ENCODE results near the gene RMDN2. TPM values are rescaled to one million over a fixed set of nuclear protein-coding genes. Genes with fewer than 3 reads are reported as not detected.

RMDN2 gene
- 1 to 10 TPM; 2.4 to 5.0 (median 3.5) TPM for total RNA-seq
- 4.7 TPM for total RNA-seq (2013)
- 1.5 to 7.3 (median 3.9) reads per million in 29 experiments for total RNA-seq

GRCh38 chr2:37925063-37925897 lies at the start of gene RMDN2:
TSS of gene RMDN2 (plus strand) at chr2:37925287. CDS start at chr2:37929278, 3,991 bp downstream.
- peak within 1 kb of the TSS; percentile 96 to 100 (median 99) for H3K4me3 Mint-ChIP-seq
- H3K9me3 ChIP-seq: no peaks in the 10 kb centered on the region
- CTCF ChIA-PET: interaction anchor here in 1 of 2 donors (0.6 to 1.4 kb wide), 2 partner anchors 31 to 349 kb away, joined by 3 to 6 read pairs; no protein-coding TSS in a partner anchor
- H3K27ac Mint-ChIP-seq: peak within 1 kb of the TSS; percentile 93 to 95
- whole genome bisulfite sequencing (ENCODE audit: insufficient coverage): under 1% methylated on average over 71 of the region's 79 CpGs
- peaks cover 2 to 16% of the 10 kb centered on the region in 2 experiments for H3K4me1 ChIP-seq (ENCODE audit: control insufficient read depth in 1 of 2, extremely low read depth in 1 of 2, insufficient read depth in 2 of 2, low read length in 2 of 2)
- DNase-seq (peak; percentile 47 to 84 (median 68)), ATAC-seq (replicated peaks in 1 of 4) (peak; percentile 81 to 87 (median 83))
- H3K36me3 ChIP-seq (ENCODE audit: control insufficient read depth in 2 of 2, extremely low read depth in 1 of 2, insufficient read depth in 1 of 2, low read length in 1 of 2): no peaks in the 10 kb centered on the region
- POLR2A ChIA-PET: interaction anchor here in 1 of 2 donors (0.5 kb wide), 1 partner anchor 375 kb away, joined by 8 read pairs; no protein-coding TSS in a partner anchor
- peak within 1 kb of the TSS; percentile 68 for H3K27ac ChIP-seq (ENCODE audit: low read length)
- H3K4me1 Mint-ChIP-seq: peaks cover 27% of the 10 kb centered on the region in 3 donors
- peak within 1 kb of the TSS; percentile 80 to 87 for H3K4me3 ChIP-seq (ENCODE audit: control insufficient read depth in 1 of 2, extremely low read depth in 1 of 2, low read length in 1 of 2)
- H3K36me3 Mint-ChIP-seq: peaks cover 4% of the 10 kb centered on the region
- no peaks in the 10 kb centered on the region for H3K27me3 ChIP-seq (replicated peaks in 1 of 2; ENCODE audit: control insufficient read depth in 2 of 2, extremely low read depth in 1 of 2, insufficient read depth in 2 of 2, low read length in 1 of 2)
- H3K27me3 Mint-ChIP-seq: no peaks in the 10 kb centered on the region
- no peaks in the 10 kb centered on the region for H3K9me3 Mint-ChIP-seq

GRCh38 chr2:37875403-37875906 lies 49.6 kb upstream of the RMDN2 start:
- ATAC-seq (replicated peaks in 1 of 4) (no peak), DNase-seq (no peak)
- CTCF ChIA-PET: interaction anchor here (0.6 to 6.9 kb wide), 13 partner anchors 8 to 900 kb away, joined by 3 to 56 read pairs (median 3); no protein-coding TSS in a partner anchor
- Mint-ChIP-seq H3K27me3 (peaks cover 6 to 10% of the 10 kb centered on the region in 2 donors), H3K4me1 (peaks cover 1 to 10% (median 8%) of the 10 kb centered on the region in 3 donors), H3K4me3 (no peak overlapping the region), H3K27ac (no peak overlapping the region), H3K36me3 (no peaks in the 10 kb centered on the region), H3K9me3 (no peaks in the 10 kb centered on the region)
- Histone ChIP-seq H3K4me1 (ENCODE audit: control insufficient read depth in 1 of 2, extremely low read depth in 1 of 2, insufficient read depth in 2 of 2, low read length in 2 of 2) (no peaks in the 10 kb centered on the region), H3K4me3 (ENCODE audit: control insufficient read depth in 1 of 2, extremely low read depth in 1 of 2, low read length in 1 of 2) (no peak overlapping the region), H3K9me3 (no peaks in the 10 kb centered on the region), H3K36me3 (ENCODE audit: control insufficient read depth in 2 of 2, extremely low read depth in 1 of 2, insufficient read depth in 1 of 2, low read length in 1 of 2) (no peaks in the 10 kb centered on the region), H3K27me3 (replicated peaks in 1 of 2; ENCODE audit: control insufficient read depth in 2 of 2, extremely low read depth in 1 of 2, insufficient read depth in 2 of 2, low read length in 1 of 2) (peaks cover 0 to 15% of the 10 kb centered on the region in 2 experiments), H3K27ac (ENCODE audit: low read length) (no peak overlapping the region)
- POLR2A ChIA-PET: no interaction called here
- WGBS (ENCODE audit: insufficient coverage): 52% methylated on average over 4 of the region's 15 CpGs

DNA sequence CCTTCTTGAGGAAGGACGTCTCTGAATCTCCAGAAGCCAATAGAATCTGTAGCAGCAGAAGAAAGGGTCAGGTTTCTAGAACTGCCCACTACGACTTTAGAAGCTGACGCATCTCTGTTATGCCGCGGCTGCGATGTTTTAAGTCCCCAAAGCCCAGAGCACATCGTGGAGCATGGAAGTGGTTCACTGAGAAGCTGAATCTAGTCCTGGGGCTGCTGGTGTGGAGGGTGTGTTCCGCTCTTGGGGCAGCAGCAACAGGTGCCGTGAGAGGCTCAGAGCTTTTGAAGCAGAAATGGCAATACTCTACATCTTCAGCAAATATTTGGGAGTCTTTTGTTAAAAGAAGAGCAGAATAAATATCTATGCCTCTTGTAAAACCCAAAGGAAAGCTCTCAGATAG lies 48.9 kb upstream of the RMDN2 start:
- DNase-seq (no peak), ATAC-seq (replicated peaks in 1 of 4) (no peak)
- Mint-ChIP-seq H3K27ac (no peak overlapping the region), H3K27me3 (peaks cover 14 to 15% of the 10 kb centered on the region in 2 donors), H3K4me3 (no peak overlapping the region), H3K9me3 (no peaks in the 10 kb centered on the region), H3K4me1 (peaks cover 6 to 10% (median 8%) of the 10 kb centered on the region in 3 donors), H3K36me3 (no peaks in the 10 kb centered on the region)
- Histone ChIP-seq H3K27ac (ENCODE audit: low read length) (no peak overlapping the region), H3K9me3 (no peaks in the 10 kb centered on the region), H3K36me3 (ENCODE audit: control insufficient read depth in 2 of 2, extremely low read depth in 1 of 2, insufficient read depth in 1 of 2, low read length in 1 of 2) (no peaks in the 10 kb centered on the region), H3K27me3 (replicated peaks in 1 of 2; ENCODE audit: control insufficient read depth in 2 of 2, extremely low read depth in 1 of 2, insufficient read depth in 2 of 2, low read length in 1 of 2) (peaks cover 0 to 15% of the 10 kb centered on the region in 2 experiments), H3K4me1 (ENCODE audit: control insufficient read depth in 1 of 2, extremely low read depth in 1 of 2, insufficient read depth in 2 of 2, low read length in 2 of 2) (no peaks in the 10 kb centered on the region), H3K4me3 (ENCODE audit: control insufficient read depth in 1 of 2, extremely low read depth in 1 of 2, low read length in 1 of 2) (no peak overlapping the region)
- ChIA-PET CTCF (interaction anchor here (0.6 to 6.9 kb wide), 13 partner anchors 18 to 756 kb away, joined by 3 to 56 read pairs (median 6); no protein-coding TSS in a partner anchor), POLR2A (interaction anchor here in 1 of 2 donors (0.8 kb wide), 1 partner anchor 30 kb away, joined by 5 read pairs; no protein-coding TSS in a partner anchor)
- 90% methylated on average over 7 of the region's 9 CpGs for WGBS (ENCODE audit: insufficient coverage)

GRCh38 chr2:37877457-37878315 lies 47.4 kb upstream of the RMDN2 start:
- POLR2A ChIA-PET: interaction anchor here in 1 of 2 donors (0.6 kb wide), 2 partner anchors 131 to 482 kb away, joined by 4 to 5 read pairs; no protein-coding TSS in a partner anchor
- CTCF ChIA-PET: interaction anchor here (0.5 to 6.9 kb wide), 61 partner anchors 8 to 1559 kb away, joined by 3 to 56 read pairs (median 3); partner anchors contain the start of genes GPATCH11 (in 1 of the 2) and HEATR5B (in 1 of the 2)
- Histone ChIP-seq H3K27me3 (replicated peaks in 1 of 2; ENCODE audit: control insufficient read depth in 2 of 2, extremely low read depth in 1 of 2, insufficient read depth in 2 of 2, low read length in 1 of 2) (peaks cover 0 to 15% of the 10 kb centered on the region in 2 experiments), H3K4me3 (ENCODE audit: control insufficient read depth in 1 of 2, extremely low read depth in 1 of 2, low read length in 1 of 2) (no peak overlapping the region), H3K9me3 (no peaks in the 10 kb centered on the region), H3K36me3 (ENCODE audit: control insufficient read depth in 2 of 2, extremely low read depth in 1 of 2, insufficient read depth in 1 of 2, low read length in 1 of 2) (no peaks in the 10 kb centered on the region), H3K4me1 (ENCODE audit: control insufficient read depth in 1 of 2, extremely low read depth in 1 of 2, insufficient read depth in 2 of 2, low read length in 2 of 2) (no peaks in the 10 kb centered on the region), H3K27ac (ENCODE audit: low read length) (no peak overlapping the region)
- no peaks in the 10 kb centered on the region for H3K9me3 Mint-ChIP-seq
- H3K27ac Mint-ChIP-seq: no peak overlapping the region
- DNase-seq (peak in 5 of 35 experiments; percentile 12 to 78 (median 15)), ATAC-seq (replicated peaks in 1 of 4) (peak; percentile 62 to 81 (median 67))
- H3K36me3 Mint-ChIP-seq: no peaks in the 10 kb centered on the region
- WGBS (ENCODE audit: insufficient coverage): 95% methylated on average over 2 of the region's 12 CpGs
- no peak overlapping the region for H3K4me3 Mint-ChIP-seq
- peaks cover 17% of the 10 kb centered on the region in 2 donors for H3K27me3 Mint-ChIP-seq
- peaks cover 0 to 6% (median 2%) of the 10 kb centered on the region in 3 donors for H3K4me1 Mint-ChIP-seq

DNA sequence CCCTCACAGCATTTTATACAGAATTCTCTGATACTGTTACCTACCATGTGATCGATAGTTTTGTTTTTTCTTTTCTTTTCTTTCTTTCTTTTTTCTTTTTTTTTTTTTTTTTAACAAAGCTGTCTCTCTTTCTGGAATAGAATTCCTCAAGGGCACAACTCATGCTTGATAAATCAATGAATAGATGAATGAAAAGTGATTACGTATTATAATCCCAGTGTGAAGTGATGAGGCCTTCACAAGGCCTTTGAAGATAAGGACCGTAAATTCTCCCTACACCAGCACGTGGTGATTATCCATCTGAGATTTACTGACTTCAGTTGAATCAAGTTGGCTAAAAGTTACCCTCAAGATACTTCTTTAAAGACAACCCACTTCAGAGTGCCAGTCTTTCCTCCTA lies 46.6 kb upstream of the RMDN2 start:
- ChIA-PET POLR2A (interaction anchor here in 1 of 2 donors (0.6 kb wide), 1 partner anchor 566 kb away, joined by 5 read pairs; no protein-coding TSS in a partner anchor), CTCF (interaction anchor here (0.5 to 6.9 kb wide), 17 partner anchors 9 to 761 kb away, joined by 3 to 56 read pairs (median 5); no protein-coding TSS in a partner anchor)
- Histone ChIP-seq H3K36me3 (ENCODE audit: control insufficient read depth in 2 of 2, extremely low read depth in 1 of 2, insufficient read depth in 1 of 2, low read length in 1 of 2) (no peaks in the 10 kb centered on the region), H3K27ac (ENCODE audit: low read length) (no peak overlapping the region), H3K4me1 (ENCODE audit: control insufficient read depth in 1 of 2, extremely low read depth in 1 of 2, insufficient read depth in 2 of 2, low read length in 2 of 2) (no peaks in the 10 kb centered on the region), H3K27me3 (replicated peaks in 1 of 2; ENCODE audit: control insufficient read depth in 2 of 2, extremely low read depth in 1 of 2, insufficient read depth in 2 of 2, low read length in 1 of 2) (peaks cover 0 to 15% of the 10 kb centered on the region in 2 experiments), H3K4me3 (ENCODE audit: control insufficient read depth in 1 of 2, extremely low read depth in 1 of 2, low read length in 1 of 2) (no peak overlapping the region), H3K9me3 (no peaks in the 10 kb centered on the region)
- Mint-ChIP-seq H3K27ac (no peak overlapping the region), H3K4me1 (peaks cover 0 to 6% (median 2%) of the 10 kb centered on the region in 3 donors), H3K4me3 (no peak overlapping the region), H3K27me3 (peaks cover 17 to 20% of the 10 kb centered on the region in 2 donors), H3K9me3 (no peaks in the 10 kb centered on the region), H3K36me3 (no peaks in the 10 kb centered on the region)
- no peak for DNase-seq
- 80% methylated on average over 1 of the region's 4 CpGs for WGBS (ENCODE audit: insufficient coverage)
- ATAC-seq (replicated peaks in 1 of 4): no peak

All from T-cell (primary cell).